GM21737 (cell line): ENCODE data around the gene UBXN7.
"Not testable (repeated sequence)": the region's sequence is repeated elsewhere in the genome, so short reads cannot be mapped to it uniquely, and the experiment has no call there.

Experiments
- ATAC-seq: cut with Tn5 transposase; IDR thresholded peaks from one replicate; pipeline ENCODE4 v1.9.1; 2021; ENCODE audit warnings: mild to moderate bottlenecking, moderate library complexity; ENCODE audit not compliant: unreplicated experiment

Gene UBXN7

GRCh38 chr3:196419386-196419785 is 12.8 kb downstream of the UBXN7 start:
- ATAC-seq: no peak

GRCh38 chr3:196418601-196419000 is 13.6 kb downstream of the UBXN7 start:
- no peak for ATAC-seq

GRCh38 chr3:196414469-196414868 is 17.8 kb downstream of the UBXN7 start:
- no peak for ATAC-seq

GRCh38 chr3:196412704-196413103 is 19.5 kb downstream of the UBXN7 start:
- ATAC-seq: peak; percentile 57

GRCh38 chr3:196409409-196409808 is 22.8 kb downstream of the UBXN7 start:
- no peak for ATAC-seq

GRCh38 chr3:196408565-196409300 is 23.5 kb downstream of the UBXN7 start:
- ATAC-seq: no peak

- ATAC-seq: no peak
Measured at GRCh38 chr3:196406811-196407470, 25.3 kb downstream of the UBXN7 start.

GRCh38 chr3:196400331-196400730 is 31.9 kb downstream of the UBXN7 start:
- no peak for ATAC-seq

- no peak for ATAC-seq
Measured at GRCh38 chr3:196399485-196399945, 32.7 kb downstream of the UBXN7 start.

GRCh38 chr3:196398782-196399181 is 33.4 kb downstream of the UBXN7 start:
- ATAC-seq: no peak

- no peak for ATAC-seq
Measured at GRCh38 chr3:196397941-196398340, 34.3 kb downstream of the UBXN7 start.

GRCh38 chr3:196390116-196390515 is 42.1 kb downstream of the UBXN7 start:
- ATAC-seq: no peak

GRCh38 chr3:196388956-196389355 is 43.3 kb downstream of the UBXN7 start:
- no peak for ATAC-seq

GRCh38 chr3:196387941-196388340 is 44.3 kb downstream of the UBXN7 start:
- ATAC-seq: not testable (repeated sequence)

GRCh38 chr3:196386797-196387196 is 45.4 kb downstream of the UBXN7 start:
- ATAC-seq: not testable (repeated sequence)

GRCh38 chr3:196386034-196386433 is 46.2 kb downstream of the UBXN7 start:
- ATAC-seq: not testable (repeated sequence)

- not testable (repeated sequence) for ATAC-seq
Measured at GRCh38 chr3:196385446-196385845, 46.8 kb downstream of the UBXN7 start.

- no peak for ATAC-seq
Measured at GRCh38 chr3:196378146-196378841, 53.9 kb downstream of the UBXN7 start.

- ATAC-seq: no peak
Measured at GRCh38 chr3:196377321-196377720, 54.9 kb downstream of the UBXN7 start.

- ATAC-seq: no peak
Measured at GRCh38 chr3:196365736-196366135, 66.5 kb downstream of the UBXN7 start.

- ATAC-seq: no peak
Measured at GRCh38 chr3:196360586-196360985, 71.6 kb downstream of the UBXN7 start.

GRCh38 chr3:196358540-196358939 is 73.7 kb downstream of the UBXN7 start:
- ATAC-seq: not testable (repeated sequence)
